ENCODE results near the gene RUVBL1.

RUVBL1 gene

GRCh38 chr3:128070898-128071591 is 52.6 kb downstream of the RUVBL1 start:
- Histone ChIP-seq H3K9ac (ENCODE audit: low read length) (no peak overlapping the region), H3K27ac (ENCODE audit: low read length) (no peak overlapping the region), H3K79me2 (ENCODE audit: low read length) (peaks cover 60% of the 10 kb centered on the region), H3F3A (ENCODE audit: insufficient read depth, low read length) (peaks cover 43% of the 10 kb centered on the region), H3K4me2 (ENCODE audit: low read depth, low read length) (no peak overlapping the region), H3K4me3 (ENCODE audit: low read length) (no peak overlapping the region), H3K27me3 (replicated peaks; ENCODE audit: insufficient read depth, low read length) (no peaks in the 10 kb centered on the region), H3K9me2 (replicated peaks; ENCODE audit: insufficient read depth, low read length) (no peaks in the 10 kb centered on the region), H3K36me3 (replicated peaks; ENCODE audit: insufficient read depth, low read length) (peaks cover 33% of the 10 kb centered on the region), H3K9me3 (replicated peaks; ENCODE audit: insufficient read depth, low read length) (no peaks in the 10 kb centered on the region), H4K20me1 (ENCODE audit: insufficient read depth, low read length) (peaks cover 24% of the 10 kb centered on the region), H2AFZ (ENCODE audit: low read length) (no peak overlapping the region), H3K4me1 (ENCODE audit: low read length) (peaks cover 11% of the 10 kb centered on the region)
- no peak for DNase-seq
- no peak for TF ChIP-seq CTCF (IDR thresholded peaks at IDR 0.05; ENCODE audit: low read length)
- TF ChIP-seq EZH2phosphoT487 (IDR thresholded peaks at IDR 0.05; ENCODE audit: low read length): no peak
- no peak for TF ChIP-seq EZH2 (optimal IDR thresholded peaks at IDR 0.05; ENCODE audit: low read depth, low read length)

GRCh38 chr3:128069271-128069670 is 54.3 kb downstream of the RUVBL1 start:
- no peak overlapping the region for H2AFZ ChIP-seq (ENCODE audit: low read length)
- peaks cover 75% of the 10 kb centered on the region for H3K79me2 ChIP-seq (ENCODE audit: low read length)
- no peaks in the 10 kb centered on the region for H3K4me1 ChIP-seq (ENCODE audit: low read length)
- H3K4me3 ChIP-seq (ENCODE audit: low read length): no peak overlapping the region
- no peaks in the 10 kb centered on the region for H3K9me3 ChIP-seq (replicated peaks; ENCODE audit: insufficient read depth, low read length)
- H4K20me1 ChIP-seq (ENCODE audit: insufficient read depth, low read length): peaks cover 18% of the 10 kb centered on the region
- TF ChIP-seq EZH2 (optimal IDR thresholded peaks at IDR 0.05; ENCODE audit: low read depth, low read length): no peak
- no peak for TF ChIP-seq EZH2phosphoT487 (IDR thresholded peaks at IDR 0.05; ENCODE audit: low read length)
- no peak for TF ChIP-seq CTCF (IDR thresholded peaks at IDR 0.05; ENCODE audit: low read length)
- H3K9ac ChIP-seq (ENCODE audit: low read length): no peak overlapping the region
- no peak overlapping the region for H3K27ac ChIP-seq (ENCODE audit: low read length)
- peaks cover 32% of the 10 kb centered on the region for H3F3A ChIP-seq (ENCODE audit: insufficient read depth, low read length)
- H3K27me3 ChIP-seq (replicated peaks; ENCODE audit: insufficient read depth, low read length): no peaks in the 10 kb centered on the region
- H3K4me2 ChIP-seq (ENCODE audit: low read depth, low read length): no peak overlapping the region
- no peak for DNase-seq
- peaks cover 44% of the 10 kb centered on the region for H3K36me3 ChIP-seq (replicated peaks; ENCODE audit: insufficient read depth, low read length)
- no peaks in the 10 kb centered on the region for H3K9me2 ChIP-seq (replicated peaks; ENCODE audit: insufficient read depth, low read length)

- peaks cover 21% of the 10 kb centered on the region for H4K20me1 ChIP-seq (ENCODE audit: insufficient read depth, low read length)
Measured at GRCh38 chr3:128068156-128068620, 55.4 kb downstream of the RUVBL1 start.

More at GRCh38 chr3:128068156-128068620, 55.4 kb downstream of the RUVBL1 start:
- DNase-seq: peak; percentile 29
- Histone ChIP-seq H3K4me1 (ENCODE audit: low read length) (no peaks in the 10 kb centered on the region), H3K36me3 (replicated peaks; ENCODE audit: insufficient read depth, low read length) (peaks cover 44% of the 10 kb centered on the region), H3K79me2 (ENCODE audit: low read length) (peaks cover 86% of the 10 kb centered on the region), H3K27me3 (replicated peaks; ENCODE audit: insufficient read depth, low read length) (no peaks in the 10 kb centered on the region), H3K9me3 (replicated peaks; ENCODE audit: insufficient read depth, low read length) (no peaks in the 10 kb centered on the region), H3K4me2 (ENCODE audit: low read depth, low read length) (no peak overlapping the region), H2AFZ (ENCODE audit: low read length) (no peak overlapping the region), H3K9ac (ENCODE audit: low read length) (no peak overlapping the region), H3F3A (ENCODE audit: insufficient read depth, low read length) (peaks cover 21% of the 10 kb centered on the region), H3K4me3 (ENCODE audit: low read length) (no peak overlapping the region), H3K9me2 (replicated peaks; ENCODE audit: insufficient read depth, low read length) (no peaks in the 10 kb centered on the region), H3K27ac (ENCODE audit: low read length) (no peak overlapping the region)
- TF ChIP-seq CTCF (IDR thresholded peaks at IDR 0.05; ENCODE audit: low read length): peak; percentile 55
- TF ChIP-seq EZH2 (optimal IDR thresholded peaks at IDR 0.05; ENCODE audit: low read depth, low read length): no peak

Measured in MM.1S (cell line).